ENCODE data around the gene GGNBP2.

GGNBP2 gene

DNA sequence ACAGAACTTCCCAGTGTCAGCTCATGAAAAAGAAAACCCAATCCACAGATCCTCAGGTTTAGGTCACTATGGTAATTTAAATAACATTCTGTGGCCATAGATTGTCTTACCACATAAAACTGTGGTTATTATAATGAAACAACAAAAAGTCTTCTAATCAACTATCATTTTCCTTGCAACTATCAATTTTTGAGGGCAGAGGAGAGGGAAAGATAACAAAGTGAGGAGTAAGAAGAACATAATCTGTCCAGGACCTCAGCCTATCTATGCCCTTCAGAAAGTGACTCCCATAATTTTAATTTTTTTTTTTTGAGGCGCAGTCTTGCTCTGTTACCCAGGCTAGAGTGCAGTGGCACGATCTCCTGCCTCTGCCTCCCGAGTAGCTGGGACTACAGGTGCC lies 4.0 kb upstream of the GGNBP2 start:
- no peak overlapping the region for H3K4me3 ChIP-seq (ENCODE audit: low read length)
- H2AFZ ChIP-seq (ENCODE audit: low read depth, low read length) = no peak overlapping the region
- H3K79me2 ChIP-seq (ENCODE audit: low read length) = peaks cover 42% of the 10 kb centered on the region
- no peak overlapping the region for H3K27ac ChIP-seq (ENCODE audit: low read length)
- H4K20me1 ChIP-seq (ENCODE audit: insufficient read depth, low read length) = no peaks in the 10 kb centered on the region
- no peaks in the 10 kb centered on the region for H3K27me3 ChIP-seq (ENCODE audit: low read depth, low read length)
- H3K36me3 ChIP-seq (replicated peaks; ENCODE audit: low read depth, low read length) = peaks cover 28% of the 10 kb centered on the region
- peaks cover 9% of the 10 kb centered on the region; the same call in 1 of the 2 replicates for H3K4me1 ChIP-seq (ENCODE audit: low read length)
- no peak overlapping the region for H3K9ac ChIP-seq (ENCODE audit: low read length)
- TF ChIP-seq, protein P1, sequence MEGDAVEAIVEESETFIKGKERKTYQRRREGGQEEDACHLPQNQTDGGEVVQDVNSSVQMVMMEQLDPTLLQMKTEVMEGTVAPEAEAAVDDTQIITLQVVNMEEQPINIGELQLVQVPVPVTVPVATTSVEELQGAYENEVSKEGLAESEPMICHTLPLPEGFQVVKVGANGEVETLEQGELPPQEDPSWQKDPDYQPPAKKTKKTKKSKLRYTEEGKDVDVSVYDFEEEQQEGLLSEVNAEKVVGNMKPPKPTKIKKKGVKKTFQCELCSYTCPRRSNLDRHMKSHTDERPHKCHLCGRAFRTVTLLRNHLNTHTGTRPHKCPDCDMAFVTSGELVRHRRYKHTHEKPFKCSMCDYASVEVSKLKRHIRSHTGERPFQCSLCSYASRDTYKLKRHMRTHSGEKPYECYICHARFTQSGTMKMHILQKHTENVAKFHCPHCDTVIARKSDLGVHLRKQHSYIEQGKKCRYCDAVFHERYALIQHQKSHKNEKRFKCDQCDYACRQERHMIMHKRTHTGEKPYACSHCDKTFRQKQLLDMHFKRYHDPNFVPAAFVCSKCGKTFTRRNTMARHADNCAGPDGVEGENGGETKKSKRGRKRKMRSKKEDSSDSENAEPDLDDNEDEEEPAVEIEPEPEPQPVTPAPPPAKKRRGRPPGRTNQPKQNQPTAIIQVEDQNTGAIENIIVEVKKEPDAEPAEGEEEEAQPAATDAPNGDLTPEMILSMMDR (IDR thresholded peaks at IDR 0.05; ENCODE audit: low read depth, low read length) = no peak
- TF ChIP-seq EZH2phosphoT487 (IDR thresholded peaks at IDR 0.05; ENCODE audit: low read depth) = no peak
- no peak overlapping the region for H3K4me2 ChIP-seq (ENCODE audit: low read length)
- peaks cover 2% of the 10 kb centered on the region; the same call in 1 of the 2 replicates for H3K9me3 ChIP-seq (ENCODE audit: insufficient read depth, low read length)

DNA sequence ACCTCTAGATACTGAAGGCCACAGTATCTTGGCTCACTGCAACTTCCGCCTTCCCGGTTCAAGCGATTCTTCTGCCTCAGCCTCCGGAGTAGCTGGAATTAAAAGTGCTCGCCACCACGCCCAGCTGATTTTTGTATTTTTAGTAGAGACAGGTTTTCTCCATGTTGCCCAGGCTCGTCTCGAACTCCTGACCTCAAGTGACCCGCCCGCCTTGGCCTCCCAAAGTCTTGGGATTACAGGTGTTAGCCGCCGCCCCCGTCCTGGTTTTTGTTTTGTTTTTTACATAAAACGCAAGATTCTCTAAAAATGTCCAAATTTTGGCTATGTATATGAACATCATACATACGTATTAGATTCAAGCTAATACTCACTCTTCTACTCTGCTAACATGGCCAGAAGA lies 2.0 kb upstream of the GGNBP2 start:
- Histone ChIP-seq H3K9ac (ENCODE audit: low read length) (no peak overlapping the region), H2AFZ (ENCODE audit: low read depth, low read length) (no peak overlapping the region), H3K27ac (ENCODE audit: low read length) (no peak overlapping the region), H3K4me2 (ENCODE audit: low read length) (no peak overlapping the region), H3K4me3 (ENCODE audit: low read length) (no peak overlapping the region), H3K79me2 (ENCODE audit: low read length) (peaks cover 43% of the 10 kb centered on the region), H3K4me1 (ENCODE audit: low read length) (peaks cover 16% of the 10 kb centered on the region), H3K9me3 (ENCODE audit: insufficient read depth, low read length) (no peaks in the 10 kb centered on the region), H3K36me3 (replicated peaks; ENCODE audit: low read depth, low read length) (peaks cover 16% of the 10 kb centered on the region), H4K20me1 (ENCODE audit: insufficient read depth, low read length) (peaks cover 17% of the 10 kb centered on the region), H3K27me3 (ENCODE audit: low read depth, low read length) (no peaks in the 10 kb centered on the region)
- no peak for TF ChIP-seq EZH2phosphoT487 (IDR thresholded peaks at IDR 0.05; ENCODE audit: low read depth)
- TF ChIP-seq, protein P1 (IDR thresholded peaks at IDR 0.05; ENCODE audit: low read depth, low read length) = no peak

DNA sequence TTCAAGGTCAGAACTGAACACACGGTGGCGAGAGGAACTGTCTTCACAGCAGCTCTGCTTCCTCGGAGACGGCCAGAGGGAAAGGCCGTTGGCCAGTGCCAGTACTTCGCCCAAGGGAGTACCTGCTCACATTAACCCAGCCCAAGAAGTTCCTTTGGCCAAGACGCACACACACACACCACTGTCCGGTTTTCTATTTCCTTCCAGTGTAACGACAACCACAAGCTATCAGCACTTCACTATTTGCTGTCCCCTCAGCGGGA lies 744 bp upstream of the GGNBP2 start:
- TF ChIP-seq, protein P1 (IDR thresholded peaks at IDR 0.05; ENCODE audit: low read depth, low read length) = peak; percentile 33; the same call in 1 of the 2 replicates
- no peak for TF ChIP-seq EZH2phosphoT487 (IDR thresholded peaks at IDR 0.05; ENCODE audit: low read depth)
- Histone ChIP-seq H3K27ac (ENCODE audit: low read length) (peak overlapping the region; percentile 92), H3K9me3 (ENCODE audit: insufficient read depth, low read length) (no peaks in the 10 kb centered on the region), H3K9ac (ENCODE audit: low read length) (peak overlapping the region; percentile 99), H3K4me1 (ENCODE audit: low read length) (peaks cover 18% of the 10 kb centered on the region), H3K4me3 (ENCODE audit: low read length) (peak overlapping the region; percentile 97), H3K27me3 (ENCODE audit: low read depth, low read length) (no peaks in the 10 kb centered on the region), H4K20me1 (ENCODE audit: insufficient read depth, low read length) (peaks cover 26% of the 10 kb centered on the region), H3K4me2 (ENCODE audit: low read length) (peak overlapping the region; percentile 81), H3K36me3 (replicated peaks; ENCODE audit: low read depth, low read length) (peaks cover 14% of the 10 kb centered on the region), H3K79me2 (ENCODE audit: low read length) (peaks cover 53% of the 10 kb centered on the region), H2AFZ (ENCODE audit: low read depth, low read length) (0 out of 2 replicates have a peak overlapping the region, but pooled peaks have one; percentile 97)

DNA sequence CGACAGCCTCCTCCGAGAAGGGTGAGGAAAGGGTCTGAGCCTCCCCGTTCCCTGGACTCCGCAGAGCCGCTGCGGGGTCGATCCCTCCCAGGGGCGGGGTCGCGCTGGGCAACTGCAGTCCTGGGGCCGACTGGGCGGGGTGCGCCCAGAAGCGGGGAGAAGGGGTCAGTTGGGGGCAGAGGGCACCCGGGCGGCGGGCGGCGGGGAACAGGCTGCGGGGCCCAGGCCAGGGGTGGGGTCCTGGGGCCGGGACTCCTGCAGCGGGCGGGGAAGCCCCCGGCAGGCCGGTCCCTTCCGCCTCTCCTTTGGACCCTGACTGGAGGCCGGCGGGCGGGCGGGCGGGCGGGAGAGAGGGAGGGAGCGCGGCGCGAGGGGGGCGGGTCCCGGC lies 352 bp downstream of the GGNBP2 start:
- H4K20me1 ChIP-seq (ENCODE audit: insufficient read depth, low read length) = peaks cover 37% of the 10 kb centered on the region
- peaks cover 26% of the 10 kb centered on the region for H3K4me1 ChIP-seq (ENCODE audit: low read length)
- peak overlapping the region; percentile 92 for H3K27ac ChIP-seq (ENCODE audit: low read length)
- peak overlapping the region; percentile 55 for H3K4me2 ChIP-seq (ENCODE audit: low read length)
- no peaks in the 10 kb centered on the region for H3K27me3 ChIP-seq (ENCODE audit: low read depth, low read length)
- H2AFZ ChIP-seq (ENCODE audit: low read depth, low read length) = no peak overlapping the region
- TF ChIP-seq, protein P1 (IDR thresholded peaks at IDR 0.05; ENCODE audit: low read depth, low read length) = no peak
- no peak for TF ChIP-seq EZH2phosphoT487 (IDR thresholded peaks at IDR 0.05; ENCODE audit: low read depth)
- no peaks in the 10 kb centered on the region for H3K9me3 ChIP-seq (ENCODE audit: insufficient read depth, low read length)
- H3K36me3 ChIP-seq (replicated peaks; ENCODE audit: low read depth, low read length) = peaks cover 18% of the 10 kb centered on the region
- peaks cover 64% of the 10 kb centered on the region for H3K79me2 ChIP-seq (ENCODE audit: low read length)
- peak overlapping the region; percentile 97 for H3K4me3 ChIP-seq (ENCODE audit: low read length)
- peak overlapping the region; percentile 99 for H3K9ac ChIP-seq (ENCODE audit: low read length)

All from OCI-LY3 (cell line).